Peyer's patch (tissue), 4 donors: ENCODE measurements around the gene GAS1. TPM values are rescaled to one million over a fixed set of nuclear protein-coding genes. Genes with fewer than 3 reads are reported as not detected.
A peak's percentile ranks its signal among the peaks of the same experiment; 100 is the strongest.

Experiments used
- DNase-seq, 3 donors: peaks; one replicate each; pipeline ENCODE4 v3.0.0-alpha.2; 2017 to 2019
- H3K27ac ChIP-seq, 4 donors: fragments of 200-600 bp; sonication (generic); one replicate each; pipeline ENCODE4 v1.5.1; 2016 to 2019
- H3K27me3 ChIP-seq, 2 donors: fragments of 200-600 bp; sonication (generic); one replicate each; pipeline ENCODE4 v1.5.1; 2019
- H3K36me3 ChIP-seq, 3 donors: fragments of 200-600 bp; sonication (generic); one replicate each; pipeline ENCODE4 v1.5.1; 2016 to 2019
- H3K4me1 ChIP-seq, 4 donors: fragments of 200-600 bp; sonication (generic); one replicate each; pipeline ENCODE4 v1.5.1; 2016 to 2019
- H3K4me3 ChIP-seq, 4 donors: fragments of 200-600 bp; sonication (generic); 1 replicate in 3 of 4; 2 replicates in 1 of 4; pipeline ENCODE4 v1.5.1; 2016 to 2019; ENCODE audit warnings: mild to moderate bottlenecking in 1 of 4
- H3K9me3 ChIP-seq, 4 donors: fragments of 200-600 bp; sonication (generic); one replicate each; pipeline ENCODE4 v1.5.1; 2016 to 2019; ENCODE audit warnings: mild to moderate bottlenecking in 1 of 4
- POLR2A ChIP-seq, 2 donors: fragments of 450-650 bp; IDR thresholded peaks; one replicate each; pipeline ENCODE4 v1.5.1; 2017; ENCODE audit warnings: antibody characterized with exemption in 2 of 2, mild to moderate bottlenecking in 2 of 2, moderate library complexity in 2 of 2
- total RNA-seq, 4 donors: library from RNA; depleted of rRNA; stranded (reverse); fragments of >200 nt; gene quantifications; one replicate each; pipeline ENCODE4 v1.1.0, GENCODE V29; 2016
- TF ChIP-seq, protein P1 (sequence below), 6 experiments: fragments of 450-650 bp in 4 of 6; fragments of 200-600 bp in 2 of 6; sonication (generic) in 1 of 6; IDR thresholded peaks; one replicate each; pipeline ENCODE4 v1.5.1; 2017 to 2019; ENCODE audit warnings: antibody characterized with exemption in 6 of 6, mild to moderate bottlenecking in 3 of 6, moderate library complexity in 1 of 6

GAS1 gene
- total RNA-seq, 4 donors from 2014 or later = 2.3 to 22.1 (median 9.8) TPM

- Histone ChIP-seq H3K4me3 (no peak overlapping the region), H3K36me3 (no peaks in the 10 kb centered on the region), H3K27ac (no peak overlapping the region), H3K27me3 (no peaks in the 10 kb centered on the region), H3K4me1 (no peaks in the 10 kb centered on the region), H3K9me3 (no peaks in the 10 kb centered on the region)
- no peak for DNase-seq
- TF ChIP-seq, protein P1, sequence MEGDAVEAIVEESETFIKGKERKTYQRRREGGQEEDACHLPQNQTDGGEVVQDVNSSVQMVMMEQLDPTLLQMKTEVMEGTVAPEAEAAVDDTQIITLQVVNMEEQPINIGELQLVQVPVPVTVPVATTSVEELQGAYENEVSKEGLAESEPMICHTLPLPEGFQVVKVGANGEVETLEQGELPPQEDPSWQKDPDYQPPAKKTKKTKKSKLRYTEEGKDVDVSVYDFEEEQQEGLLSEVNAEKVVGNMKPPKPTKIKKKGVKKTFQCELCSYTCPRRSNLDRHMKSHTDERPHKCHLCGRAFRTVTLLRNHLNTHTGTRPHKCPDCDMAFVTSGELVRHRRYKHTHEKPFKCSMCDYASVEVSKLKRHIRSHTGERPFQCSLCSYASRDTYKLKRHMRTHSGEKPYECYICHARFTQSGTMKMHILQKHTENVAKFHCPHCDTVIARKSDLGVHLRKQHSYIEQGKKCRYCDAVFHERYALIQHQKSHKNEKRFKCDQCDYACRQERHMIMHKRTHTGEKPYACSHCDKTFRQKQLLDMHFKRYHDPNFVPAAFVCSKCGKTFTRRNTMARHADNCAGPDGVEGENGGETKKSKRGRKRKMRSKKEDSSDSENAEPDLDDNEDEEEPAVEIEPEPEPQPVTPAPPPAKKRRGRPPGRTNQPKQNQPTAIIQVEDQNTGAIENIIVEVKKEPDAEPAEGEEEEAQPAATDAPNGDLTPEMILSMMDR (IDR thresholded peaks at IDR 0.05) = no peak
- TF ChIP-seq POLR2A (IDR thresholded peaks at IDR 0.05) = no peak
Measured at GRCh38 chr9:86955042-86955441, 7.7 kb upstream of the GAS1 start.

DNA sequence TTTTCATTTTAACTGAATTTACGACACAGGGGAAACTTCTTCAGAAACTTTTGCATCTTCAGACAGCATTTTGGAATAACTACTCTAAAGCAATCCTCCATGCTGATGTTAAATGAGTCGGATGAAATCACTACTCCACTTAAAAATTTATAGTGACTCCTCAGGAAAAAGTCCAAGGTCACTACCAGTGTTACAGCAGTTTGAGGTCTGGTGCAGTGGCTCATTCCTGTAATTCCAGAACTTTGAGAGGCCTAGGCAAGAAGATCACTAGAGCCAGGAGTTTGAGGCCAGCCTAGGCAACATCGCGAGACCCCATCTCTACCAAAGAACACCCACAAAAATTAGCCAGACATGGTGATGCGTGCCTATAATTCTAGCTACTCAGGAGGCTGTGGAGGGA lies 5.9 kb upstream of the GAS1 start:
- TF ChIP-seq, protein P1 (IDR thresholded peaks at IDR 0.05) = no peak
- TF ChIP-seq POLR2A (IDR thresholded peaks at IDR 0.05) = no peak
- no peaks in the 10 kb centered on the region for H3K9me3 ChIP-seq
- no peaks in the 10 kb centered on the region for H3K27me3 ChIP-seq

DNA sequence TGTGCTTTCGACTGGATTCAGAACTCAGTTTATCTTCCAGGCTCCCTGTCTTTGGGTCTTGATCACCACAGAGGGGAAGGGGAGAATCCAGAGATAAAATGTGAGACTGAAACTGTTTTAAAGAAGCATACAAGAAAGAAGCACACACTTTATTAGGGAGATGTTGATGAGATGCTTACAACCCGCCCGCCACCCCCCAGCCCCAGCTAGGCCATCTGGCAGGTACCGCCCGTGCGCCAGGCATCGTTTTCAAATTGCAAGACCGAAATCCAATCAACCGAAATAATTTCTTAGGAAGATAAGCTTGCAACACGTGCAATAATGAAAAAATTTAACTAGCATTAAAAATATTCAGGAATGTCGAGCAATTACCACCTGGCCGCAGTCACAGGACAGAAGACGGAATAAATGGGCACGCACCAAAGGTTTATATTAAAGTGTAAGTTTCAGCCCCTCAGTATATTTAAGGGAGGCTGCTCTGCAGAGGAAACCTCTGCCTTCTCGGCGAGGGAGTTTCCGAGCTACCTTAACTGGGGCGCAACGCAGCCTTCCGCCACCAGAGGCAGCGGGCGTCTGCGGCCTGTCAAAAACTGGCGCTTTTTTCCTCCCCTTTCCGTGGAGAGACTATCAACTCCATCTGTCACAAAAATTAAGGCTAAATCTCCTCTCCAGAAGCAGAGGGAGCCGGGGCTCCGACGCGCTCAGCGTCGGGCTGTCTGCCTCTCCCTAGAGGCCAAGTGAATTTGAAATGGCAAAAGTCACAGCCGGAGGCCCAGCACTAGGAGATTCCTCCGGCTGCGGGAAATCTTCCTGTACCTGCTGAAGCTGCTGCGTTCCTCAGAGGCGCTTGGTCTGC lies 996 bp upstream of the GAS1 start:
- Histone ChIP-seq H3K36me3 (no peaks in the 10 kb centered on the region), H3K4me3 (peak overlapping the region; percentile 57 to 91 (median 72)), H3K27ac (peak overlapping the region in 2 of 4 donors; percentile 78 to 86), H3K4me1 (peaks cover 0 to 10% (median 4%) of the 10 kb centered on the region in 4 donors), H3K27me3 (peaks cover 0 to 5% of the 10 kb centered on the region in 2 donors), H3K9me3 (no peaks in the 10 kb centered on the region)
- TF ChIP-seq, protein P1 (IDR thresholded peaks at IDR 0.05) = peak; percentile 57 to 72 (median 63)
- no peak for TF ChIP-seq POLR2A (IDR thresholded peaks at IDR 0.05)
- peak; percentile 55 to 86 (median 79) for DNase-seq

More for the DNA sequence above, 5.9 kb upstream of the GAS1 start:
- Histone ChIP-seq H3K4me3 (no peak overlapping the region), H3K36me3 (no peaks in the 10 kb centered on the region), H3K4me1 (no peaks in the 10 kb centered on the region), H3K27ac (no peak overlapping the region)
- no peak for DNase-seq

GRCh38 chr9:86946201-86947145 lies 833 bp downstream of the GAS1 start:
- H3K27ac ChIP-seq = peak overlapping the region; percentile 52 to 86 (median 68)
- peaks cover 0 to 5% of the 10 kb centered on the region in 2 donors for H3K27me3 ChIP-seq
- H3K36me3 ChIP-seq = no peaks in the 10 kb centered on the region
- H3K4me1 ChIP-seq = peaks cover 0 to 10% (median 4%) of the 10 kb centered on the region in 4 donors
- TF ChIP-seq POLR2A (IDR thresholded peaks at IDR 0.05) = no peak
- TF ChIP-seq, protein P1 (IDR thresholded peaks at IDR 0.05) = no peak
- no peaks in the 10 kb centered on the region for H3K9me3 ChIP-seq
- H3K4me3 ChIP-seq = peak overlapping the region; percentile 57 to 91 (median 72)
- DNase-seq = peak; percentile 25 to 74 (median 65)

DNA sequence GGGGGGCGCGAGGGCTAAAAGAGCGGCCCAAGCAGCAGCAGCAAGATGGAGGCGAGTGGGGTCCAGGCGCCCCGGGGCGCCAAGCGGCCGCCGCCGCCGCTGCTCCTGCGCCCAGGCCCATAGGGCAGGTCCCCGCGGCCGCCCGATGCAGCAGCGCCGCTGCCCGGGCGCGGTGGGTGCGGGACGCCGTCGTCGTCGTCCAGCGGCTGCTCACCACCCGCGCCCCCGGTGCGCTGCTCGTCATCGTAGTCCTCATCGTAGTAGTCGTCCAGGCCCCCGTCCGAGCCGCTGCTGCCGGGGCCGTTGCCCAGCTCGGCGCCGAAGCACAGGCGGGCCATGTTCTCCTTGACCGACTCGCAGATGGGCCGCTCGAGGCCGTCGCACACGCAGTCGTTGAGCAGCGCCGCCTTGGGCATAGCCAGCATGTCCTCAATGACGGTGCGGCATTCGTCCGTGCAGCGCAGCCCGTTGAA lies 1.5 kb downstream of the GAS1 start:
- H3K27me3 ChIP-seq = peaks cover 0 to 5% of the 10 kb centered on the region in 2 donors
- peaks cover 0 to 10% (median 4%) of the 10 kb centered on the region in 4 donors for H3K4me1 ChIP-seq
- H3K36me3 ChIP-seq = no peaks in the 10 kb centered on the region
- peak overlapping the region; percentile 52 to 86 (median 68) for H3K27ac ChIP-seq
- H3K4me3 ChIP-seq = peak overlapping the region; percentile 57 to 91 (median 72)
- TF ChIP-seq POLR2A (IDR thresholded peaks at IDR 0.05) = no peak
- TF ChIP-seq, protein P1 (IDR thresholded peaks at IDR 0.05) = no peak
- peak in 2 of 3 donors; percentile 48 to 50 for DNase-seq
- H3K9me3 ChIP-seq = no peaks in the 10 kb centered on the region
